Measurements from ENCODE around the gene SLC12A8. TPM values are rescaled to one million over a fixed set of nuclear protein-coding genes. Genes with fewer than 3 reads are reported as not detected.

SLC12A8 gene
- total RNA-seq, 2 experiments from 2014 or later, result 0.48 to 1.00 TPM

DNA sequence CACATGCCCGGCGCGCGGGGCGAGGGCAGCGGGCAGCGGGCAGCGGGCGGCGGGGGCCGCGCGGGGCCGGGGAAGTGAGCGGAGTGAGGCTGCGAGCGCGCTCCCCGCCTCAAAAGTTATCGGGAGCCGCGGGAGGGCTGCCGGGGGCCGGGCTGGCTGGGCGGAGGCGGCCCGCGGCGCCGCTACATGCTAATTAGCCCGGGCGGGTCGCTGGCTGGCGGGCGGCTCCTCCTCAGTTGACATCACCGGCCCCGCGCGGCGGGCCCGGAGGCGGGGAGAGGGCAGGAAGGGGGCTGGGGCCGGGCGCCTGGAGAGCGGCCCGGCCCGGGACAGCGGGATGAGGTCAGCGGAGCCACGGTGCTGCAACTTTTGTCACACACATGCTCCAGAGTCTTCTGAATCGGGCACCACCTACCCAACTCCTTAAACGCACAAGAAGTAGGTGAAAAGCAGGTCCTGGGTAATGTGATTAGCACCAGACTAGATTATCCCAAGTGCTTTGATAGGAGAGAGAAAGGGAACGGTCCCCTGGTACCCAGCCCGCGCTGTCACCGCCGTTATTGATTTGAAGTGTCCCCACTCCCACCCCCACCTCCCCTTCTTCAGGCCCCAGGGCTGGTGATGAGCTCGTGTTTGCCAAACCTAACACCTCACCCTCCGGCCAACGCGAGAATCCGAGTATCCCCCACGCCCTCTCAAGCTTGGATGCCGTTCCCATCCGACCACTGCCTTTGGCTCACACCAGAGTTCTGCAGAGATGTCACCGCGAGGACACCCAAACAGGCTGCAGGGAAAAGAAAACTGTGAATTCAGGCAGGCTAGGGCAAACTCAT lies 156.4 kb downstream of the SLC12A8 start, which contains the start of gene HEG1:
Gene HEG1, minus strand, starts transcription at position 85 of the 833 bp plus-strand sequence. CDS start 107 bp downstream, outside the sequence.
- Mint-ChIP-seq H3K36me3 (no peaks in the 10 kb centered on the region), H3K9me3 (no peaks in the 10 kb centered on the region), H3K4me3 (peak within 1 kb of the TSS; percentile 88), H3K27ac (peak within 1 kb of the TSS; percentile 60), H3K27me3 (peaks cover 6% of the 10 kb centered on the region), H3K4me1 (ENCODE audit: low read depth) (peaks cover 40% of the 10 kb centered on the region)
- intact Hi-C loops (cut with micrococcal nuclease), result loop anchor here (10.0 kb wide), 2 partner anchors 149 to 179 kb away; no protein-coding TSS in a partner anchor
- POLR2A ChIA-PET, result interaction anchor here (1.2 kb wide), 1 partner anchor 55 kb away, joined by 3 read pairs; no protein-coding TSS in a partner anchor
- peak; percentile 83 for DNase-seq
- CTCF ChIA-PET, result no interaction called here

DNA sequence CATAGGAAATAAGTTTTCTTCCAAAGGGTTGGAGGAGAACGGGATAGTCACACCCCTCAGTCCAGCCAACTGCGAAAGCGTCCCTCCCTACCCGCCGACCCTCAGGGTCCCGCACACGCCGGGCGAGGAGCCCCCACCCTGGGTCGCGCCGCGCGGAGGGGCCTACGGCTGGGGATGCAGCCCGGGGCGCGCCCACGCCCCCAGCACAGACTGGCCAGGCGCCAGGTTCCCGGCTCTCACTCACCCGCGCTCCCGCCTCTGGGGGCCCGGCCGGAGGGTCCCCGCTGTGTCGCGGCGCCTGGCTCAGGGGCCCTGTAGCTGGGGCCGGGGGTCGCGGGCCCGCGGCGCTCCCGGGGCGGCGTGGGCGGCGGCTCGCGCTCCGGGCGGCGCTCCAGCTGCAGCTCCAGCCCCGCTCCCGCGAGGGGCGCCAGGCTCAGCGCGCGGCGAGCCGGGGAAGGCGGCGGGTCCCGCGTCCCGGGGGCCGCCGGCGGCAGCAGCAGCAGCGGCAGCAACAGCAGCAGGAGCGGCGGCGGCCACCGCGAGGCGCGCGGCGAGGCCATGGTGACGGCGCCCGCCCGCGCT lies 157.1 kb downstream of the SLC12A8 start:
- H3K27ac Mint-ChIP-seq, result no peak overlapping the region
- DNase-seq, result peak; percentile 33
- H3K4me1 Mint-ChIP-seq (ENCODE audit: low read depth), result peaks cover 46% of the 10 kb centered on the region
- intact Hi-C loops (cut with micrococcal nuclease), result loop anchor here (10.0 kb wide), 2 partner anchors 149 to 179 kb away; no protein-coding TSS in a partner anchor
- peaks cover 3% of the 10 kb centered on the region for H3K27me3 Mint-ChIP-seq
- peak overlapping the region; percentile 88 for H3K4me3 Mint-ChIP-seq
- CTCF ChIA-PET, result no interaction called here
- no peaks in the 10 kb centered on the region for H3K9me3 Mint-ChIP-seq
- POLR2A ChIA-PET, result no interaction called here
- H3K36me3 Mint-ChIP-seq, result no peaks in the 10 kb centered on the region

DNA sequence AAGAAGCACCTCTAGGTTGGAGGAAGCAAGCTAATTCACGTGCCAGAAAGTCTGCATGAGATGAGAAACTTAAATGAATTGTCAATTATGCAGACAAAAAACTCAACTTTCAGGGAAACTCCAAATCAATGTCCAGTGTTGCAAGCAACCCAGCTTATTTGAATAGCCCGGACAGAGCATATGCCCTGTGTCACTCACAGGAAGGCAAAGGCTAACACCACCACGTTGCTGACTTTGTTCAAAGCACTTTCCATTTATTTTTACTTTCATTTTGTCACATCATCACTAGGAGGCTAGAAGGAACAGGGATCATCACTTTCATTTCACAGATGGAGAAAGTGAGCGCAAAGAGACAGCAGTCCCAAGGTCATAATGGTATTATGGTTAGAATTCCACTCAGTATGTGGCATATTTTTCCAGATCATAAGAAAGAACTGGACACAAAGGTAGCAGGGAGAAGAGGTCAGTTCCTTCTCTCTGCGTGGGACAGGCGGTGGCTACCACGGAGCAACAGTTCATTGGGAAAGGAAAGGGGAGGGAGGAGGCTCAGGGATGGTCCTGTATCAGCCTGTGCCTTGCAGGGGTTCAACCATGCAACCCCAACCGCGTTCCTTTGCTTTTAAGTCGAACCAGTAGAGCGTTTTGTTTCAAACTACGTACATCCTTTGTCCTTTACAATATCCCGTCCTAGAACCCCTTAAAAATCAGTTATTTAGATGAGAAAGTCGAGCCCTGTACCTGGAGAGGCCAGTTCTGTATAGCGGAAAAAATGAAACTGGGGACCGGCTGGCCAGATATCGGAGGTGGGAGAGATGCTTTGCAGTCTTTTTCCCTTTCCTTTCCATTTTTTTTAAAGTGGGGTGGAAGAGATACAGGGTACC lies 157.9 kb downstream of the SLC12A8 start:
- POLR2A ChIA-PET, result no interaction called here
- H3K27ac Mint-ChIP-seq, result peak overlapping the region; percentile 60
- H3K9me3 Mint-ChIP-seq, result no peaks in the 10 kb centered on the region
- CTCF ChIA-PET, result no interaction called here
- H3K4me1 Mint-ChIP-seq (ENCODE audit: low read depth), result peaks cover 47% of the 10 kb centered on the region
- DNase-seq, result no peak
- H3K4me3 Mint-ChIP-seq, result peak overlapping the region; percentile 88
- intact Hi-C loops (cut with micrococcal nuclease), result loop anchor here (5.0 to 10.0 kb wide), 3 partner anchors 58 to 180 kb away; no protein-coding TSS in a partner anchor
- H3K27me3 Mint-ChIP-seq, result peaks cover 3% of the 10 kb centered on the region
- no peaks in the 10 kb centered on the region for H3K36me3 Mint-ChIP-seq

DNA sequence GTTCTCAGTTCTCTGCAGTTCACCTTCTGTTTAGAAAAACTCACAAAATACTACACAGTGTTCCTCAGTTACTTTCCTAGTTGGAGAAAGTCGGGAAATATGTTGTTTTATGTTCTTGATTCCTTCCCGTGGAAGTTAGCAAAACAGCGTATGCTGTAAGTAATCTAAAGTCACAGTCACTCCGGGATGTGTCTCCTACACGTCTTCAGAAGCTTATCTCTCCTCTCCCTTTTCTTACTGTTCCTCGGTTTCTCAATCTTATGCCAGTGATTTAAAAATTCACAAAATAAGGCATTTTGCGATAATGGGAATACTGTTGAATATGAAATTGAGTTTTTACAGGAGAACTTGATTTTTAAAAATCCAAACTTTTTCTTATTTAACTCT lies 158.5 kb downstream of the SLC12A8 start:
- Mint-ChIP-seq H3K4me1 (ENCODE audit: low read depth) (peaks cover 50% of the 10 kb centered on the region), H3K27me3 (peaks cover 3% of the 10 kb centered on the region), H3K27ac (no peak overlapping the region), H3K4me3 (no peak overlapping the region), H3K36me3 (no peaks in the 10 kb centered on the region), H3K9me3 (no peaks in the 10 kb centered on the region)
- no peak for DNase-seq
- ChIA-PET POLR2A (no interaction called here), CTCF (interaction anchor here (0.6 to 1.1 kb wide), 2 partner anchors 153 to 383 kb away, joined by 3 read pairs; no protein-coding TSS in a partner anchor)
- intact Hi-C loops (cut with micrococcal nuclease), result loop anchor here (5.0 to 10.0 kb wide), 3 partner anchors 58 to 181 kb away; no protein-coding TSS in a partner anchor

DNA sequence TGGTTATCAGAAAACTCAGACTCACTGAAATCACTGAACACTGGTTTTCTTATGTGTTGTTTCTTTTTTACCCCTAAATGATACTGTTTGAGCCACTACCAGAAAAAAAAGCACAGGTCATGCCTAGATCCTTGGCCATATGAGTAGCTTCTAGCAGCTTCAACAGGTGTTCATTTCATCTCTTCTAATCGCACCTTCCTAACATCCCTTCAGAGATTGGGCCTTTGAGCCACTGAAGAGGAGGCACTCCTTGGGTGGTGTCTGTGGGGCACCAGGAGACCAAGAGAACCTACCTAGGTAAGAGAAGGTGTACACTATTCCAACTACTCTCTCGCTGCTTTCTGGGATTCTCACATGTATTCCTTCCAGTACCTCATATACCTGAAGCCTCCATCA lies 159.2 kb downstream of the SLC12A8 start:
- no peak overlapping the region for H3K4me3 Mint-ChIP-seq
- H3K27ac Mint-ChIP-seq, result no peak overlapping the region
- ChIA-PET CTCF (interaction anchor here (0.6 to 2.3 kb wide), 5 partner anchors 88 to 438 kb away, joined by 3 to 8 read pairs (median 3); no protein-coding TSS in a partner anchor), POLR2A (no interaction called here)
- intact Hi-C loops (cut with micrococcal nuclease), result loop anchor here (2.0 to 10.0 kb wide), 4 partner anchors 59 to 181 kb away; no protein-coding TSS in a partner anchor
- H3K36me3 Mint-ChIP-seq, result no peaks in the 10 kb centered on the region
- H3K4me1 Mint-ChIP-seq (ENCODE audit: low read depth), result peaks cover 50% of the 10 kb centered on the region
- peaks cover 3% of the 10 kb centered on the region for H3K27me3 Mint-ChIP-seq
- DNase-seq, result no peak
- no peaks in the 10 kb centered on the region for H3K9me3 Mint-ChIP-seq

DNA sequence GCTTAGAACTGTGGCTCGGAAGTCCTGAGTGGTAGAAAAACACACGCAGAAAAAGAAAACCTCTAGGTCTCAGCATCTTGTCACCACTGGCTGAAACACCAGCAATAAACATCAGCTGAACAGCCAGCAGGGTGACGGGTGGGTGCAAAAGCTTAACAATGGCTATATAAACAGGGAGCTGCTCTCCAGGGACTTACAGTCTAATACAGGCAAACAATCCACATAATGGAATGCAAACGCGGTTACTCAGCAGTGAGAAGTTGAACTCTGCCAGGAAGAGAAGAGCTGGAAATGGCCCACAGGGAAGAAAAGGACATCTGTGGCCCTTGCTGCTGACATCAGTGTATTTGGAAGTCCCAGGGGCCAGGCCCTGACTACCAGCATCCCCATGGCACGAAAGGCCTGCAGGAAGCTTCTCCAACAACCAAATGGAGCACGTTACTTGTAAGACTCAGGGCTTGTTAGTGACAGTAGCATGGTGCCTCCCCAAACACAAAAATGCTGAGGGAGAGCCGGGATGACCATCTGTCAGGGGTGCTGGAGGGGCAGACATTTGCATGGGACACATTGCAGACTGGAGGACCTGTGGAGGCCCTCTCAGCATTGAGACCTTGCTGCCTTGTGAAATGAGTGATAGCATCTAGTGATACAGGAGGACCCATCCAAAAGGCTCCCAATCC lies 159.8 kb downstream of the SLC12A8 start:
- Mint-ChIP-seq H3K4me1 (ENCODE audit: low read depth) (peaks cover 50% of the 10 kb centered on the region), H3K27ac (peak overlapping the region; percentile 75), H3K36me3 (no peaks in the 10 kb centered on the region), H3K27me3 (peaks cover 3% of the 10 kb centered on the region), H3K9me3 (no peaks in the 10 kb centered on the region), H3K4me3 (peak overlapping the region; percentile 60)
- no peak for DNase-seq
- ChIA-PET CTCF (interaction anchor here (0.6 to 2.3 kb wide), 8 partner anchors 9 to 439 kb away, joined by 3 to 8 read pairs (median 4); no protein-coding TSS in a partner anchor), POLR2A (interaction anchor here (1.0 kb wide), 1 partner anchor 53 kb away, joined by 4 read pairs; no protein-coding TSS in a partner anchor)
- intact Hi-C loops (cut with micrococcal nuclease), result loop anchor here (1.0 to 10.0 kb wide), 5 partner anchors 17 to 182 kb away; no protein-coding TSS in a partner anchor

DNA sequence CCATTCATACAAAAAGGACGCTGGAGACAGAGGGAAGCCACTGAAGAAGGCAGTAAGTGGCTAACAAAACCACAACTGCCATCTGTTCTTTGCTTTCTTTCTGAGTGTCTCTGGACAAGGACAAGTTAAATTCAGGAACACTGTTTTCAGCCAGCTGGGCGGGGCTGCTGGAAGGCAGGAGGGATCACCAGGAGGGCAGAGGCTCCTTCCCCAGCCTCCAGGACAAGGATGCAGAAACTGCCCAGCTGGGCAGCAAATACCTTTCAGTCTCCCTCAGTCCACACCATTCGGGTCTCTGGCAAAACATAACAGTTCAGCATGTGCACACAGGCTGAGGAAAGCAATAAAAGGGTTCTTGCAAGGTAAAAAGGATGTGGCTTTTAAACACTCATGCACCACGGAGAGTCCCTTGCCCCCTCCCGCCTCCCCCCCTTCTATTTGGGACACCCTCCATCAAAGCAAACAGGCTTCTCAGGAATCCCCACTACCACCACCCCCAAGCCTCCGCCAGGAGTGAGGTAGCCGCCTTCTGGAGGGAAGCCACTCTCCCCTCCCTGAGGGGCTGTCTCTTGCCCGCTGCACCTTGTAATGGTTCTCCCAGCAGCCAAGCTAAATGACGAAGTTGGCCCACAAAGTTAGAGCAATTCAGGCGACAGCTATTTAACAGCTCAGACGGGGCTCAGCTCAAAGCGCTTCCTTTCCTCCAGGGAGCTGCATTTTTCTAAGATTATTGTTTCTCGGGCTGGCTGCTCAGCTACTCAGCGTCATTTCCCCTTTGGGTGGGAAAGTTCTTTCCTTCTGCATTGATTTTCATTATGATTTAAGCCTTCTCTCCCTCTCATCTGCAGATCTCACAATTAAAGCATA lies 160.6 kb downstream of the SLC12A8 start:
- Mint-ChIP-seq H3K9me3 (no peaks in the 10 kb centered on the region), H3K36me3 (no peaks in the 10 kb centered on the region), H3K27ac (peak overlapping the region; percentile 75), H3K27me3 (peaks cover 3% of the 10 kb centered on the region), H3K4me1 (ENCODE audit: low read depth) (peaks cover 50% of the 10 kb centered on the region), H3K4me3 (peak overlapping the region; percentile 60)
- ChIA-PET CTCF (interaction anchor here (0.7 to 2.3 kb wide), 6 partner anchors 8 to 158 kb away, joined by 3 to 8 read pairs (median 4); no protein-coding TSS in a partner anchor), POLR2A (interaction anchor here (1.0 kb wide), 1 partner anchor 54 kb away, joined by 4 read pairs; no protein-coding TSS in a partner anchor)
- DNase-seq, result peak; percentile 80
- intact Hi-C loops (cut with micrococcal nuclease), result loop anchor here (1.0 to 10.0 kb wide), 6 partner anchors 17 to 183 kb away; no protein-coding TSS in a partner anchor

DNA sequence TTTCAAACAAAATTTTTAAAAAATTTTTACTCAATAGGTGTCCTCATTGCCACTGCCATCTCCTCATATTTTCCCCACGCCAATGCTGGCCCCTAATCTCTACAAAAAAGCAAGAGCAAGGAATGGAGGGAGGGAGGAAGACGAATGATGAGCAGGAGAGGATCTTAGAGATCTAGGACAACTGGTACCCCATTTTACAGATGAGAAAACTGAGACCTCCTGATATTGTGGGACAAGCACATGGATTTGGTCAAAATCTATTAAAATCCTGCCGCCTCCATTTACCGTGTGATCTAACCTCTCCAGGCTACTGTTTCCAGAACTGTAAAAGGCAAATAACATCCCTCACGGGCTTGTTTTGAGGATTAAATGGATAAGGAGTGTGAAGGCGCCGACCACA lies 161.3 kb downstream of the SLC12A8 start:
- no peak for DNase-seq
- H3K4me3 Mint-ChIP-seq, result peak overlapping the region; percentile 60
- intact Hi-C loops (cut with micrococcal nuclease), result loop anchor here (2.0 to 10.0 kb wide), 4 partner anchors 32 to 184 kb away; no protein-coding TSS in a partner anchor
- no peaks in the 10 kb centered on the region for H3K36me3 Mint-ChIP-seq
- H3K27ac Mint-ChIP-seq, result peak overlapping the region; percentile 75
- H3K9me3 Mint-ChIP-seq, result no peaks in the 10 kb centered on the region
- peaks cover 46% of the 10 kb centered on the region for H3K4me1 Mint-ChIP-seq (ENCODE audit: low read depth)
- CTCF ChIA-PET, result interaction anchor here (2.3 kb wide), 1 partner anchor 99 kb away, joined by 8 read pairs; no protein-coding TSS in a partner anchor
- H3K27me3 Mint-ChIP-seq, result peaks cover 3% of the 10 kb centered on the region
- POLR2A ChIA-PET, result no interaction called here

DNA sequence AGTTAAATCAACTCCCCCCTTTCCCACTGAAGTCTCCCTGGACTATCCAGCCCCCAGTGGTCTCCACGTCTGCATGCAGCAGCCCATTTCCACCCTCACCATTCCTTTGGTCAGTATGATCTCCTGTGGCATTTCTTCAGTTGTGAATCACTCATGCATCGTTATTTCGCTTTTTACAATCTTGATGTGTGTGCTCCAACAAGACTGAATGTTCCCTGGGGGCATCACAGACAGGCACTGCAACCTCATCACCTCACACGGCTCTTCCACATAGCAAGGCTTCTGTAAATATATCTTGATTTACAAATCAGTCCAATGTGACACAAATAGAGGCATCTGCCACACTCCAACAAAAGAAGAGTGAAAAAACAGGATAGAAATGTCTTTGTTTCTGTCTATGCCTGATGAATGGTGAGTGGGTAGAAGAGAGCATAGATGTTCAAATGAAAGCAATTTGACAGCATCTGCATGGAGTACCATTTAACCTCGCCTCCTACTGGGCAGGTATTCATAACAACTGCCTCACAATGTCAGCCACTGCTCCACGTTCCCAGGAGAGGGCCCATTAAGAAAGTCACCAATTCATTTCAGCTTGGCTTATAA lies 162.0 kb downstream of the SLC12A8 start:
- no peak for DNase-seq
- POLR2A ChIA-PET, result no interaction called here
- intact Hi-C loops (cut with micrococcal nuclease), result loop anchor here (2.0 to 10.0 kb wide), 4 partner anchors 32 to 184 kb away; no protein-coding TSS in a partner anchor
- Mint-ChIP-seq H3K27me3 (peaks cover 3% of the 10 kb centered on the region), H3K4me1 (ENCODE audit: low read depth) (peaks cover 46% of the 10 kb centered on the region), H3K4me3 (no peak overlapping the region), H3K27ac (no peak overlapping the region), H3K9me3 (no peaks in the 10 kb centered on the region), H3K36me3 (no peaks in the 10 kb centered on the region)
- CTCF ChIA-PET, result no interaction called here

DNA sequence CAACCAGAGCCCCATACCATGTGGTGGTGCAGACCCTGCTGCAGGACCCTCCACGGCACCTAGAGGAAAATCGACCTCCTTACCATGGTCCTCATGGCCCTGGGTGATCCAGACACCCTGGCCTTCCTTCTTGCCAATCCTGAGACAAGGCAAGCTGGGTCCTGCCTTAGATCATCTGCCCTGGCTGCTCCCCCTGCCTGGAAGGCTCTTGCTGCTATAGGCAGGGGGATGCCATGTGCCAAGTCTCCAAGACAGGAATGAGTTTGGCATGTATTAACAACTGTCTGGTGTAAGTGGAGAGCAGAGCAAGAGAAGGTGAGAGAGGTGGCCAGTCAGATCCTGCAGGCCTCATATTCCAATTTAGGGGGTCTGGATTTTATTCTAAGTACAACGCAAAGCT lies 164.3 kb downstream of the SLC12A8 start:
- no peaks in the 10 kb centered on the region for H3K27me3 Mint-ChIP-seq
- CTCF ChIA-PET, result no interaction called here
- no peak overlapping the region for H3K27ac Mint-ChIP-seq
- no peak for DNase-seq
- H3K4me3 Mint-ChIP-seq, result no peak overlapping the region
- POLR2A ChIA-PET, result no interaction called here
- H3K4me1 Mint-ChIP-seq (ENCODE audit: low read depth), result peaks cover 31% of the 10 kb centered on the region
- intact Hi-C loops (cut with micrococcal nuclease), result no loop called here
- H3K36me3 Mint-ChIP-seq, result no peaks in the 10 kb centered on the region
- no peaks in the 10 kb centered on the region for H3K9me3 Mint-ChIP-seq

All from activated CD4-positive, alpha-beta memory T cell treated with anti-CD3 and anti-CD28 coated beads for 36 hours (primary cell).